Measurements from ENCODE around the gene SMAD4. TPM values are rescaled to one million over a fixed set of nuclear protein-coding genes. Genes with fewer than 3 reads are reported as not detected.

SMAD4 gene
- total RNA-seq, 1 donor from 2014 or later: 87.2 TPM

- H3K36me3 Mint-ChIP-seq (ENCODE audit: low read depth, unreplicated experiment): peaks cover 4% of the 10 kb centered on the region
- peaks cover 2% of the 10 kb centered on the region for H3K27me3 Mint-ChIP-seq (ENCODE audit: unreplicated experiment)
- DNase-seq (ENCODE audit: low spot score): no peak
- H3K4me1 Mint-ChIP-seq (ENCODE audit: unreplicated experiment): no peaks in the 10 kb centered on the region
- TF ChIP-seq CTCF (IDR thresholded peaks at IDR 0.05; ENCODE audit: unreplicated experiment): no peak
- H3K4me3 Mint-ChIP-seq (ENCODE audit: unreplicated experiment): no peak overlapping the region
- H3K9me3 Mint-ChIP-seq (ENCODE audit: unreplicated experiment): no peaks in the 10 kb centered on the region
- no peak overlapping the region for H3K27ac Mint-ChIP-seq (ENCODE audit: unreplicated experiment)
Measured at GRCh38 chr18:51011709-51012108, 18.3 kb upstream of the SMAD4 start.

GRCh38 chr18:51012441-51012840 is 17.6 kb upstream of the SMAD4 start:
- H3K27ac Mint-ChIP-seq (ENCODE audit: unreplicated experiment): no peak overlapping the region
- DNase-seq (ENCODE audit: low spot score): no peak

DNA sequence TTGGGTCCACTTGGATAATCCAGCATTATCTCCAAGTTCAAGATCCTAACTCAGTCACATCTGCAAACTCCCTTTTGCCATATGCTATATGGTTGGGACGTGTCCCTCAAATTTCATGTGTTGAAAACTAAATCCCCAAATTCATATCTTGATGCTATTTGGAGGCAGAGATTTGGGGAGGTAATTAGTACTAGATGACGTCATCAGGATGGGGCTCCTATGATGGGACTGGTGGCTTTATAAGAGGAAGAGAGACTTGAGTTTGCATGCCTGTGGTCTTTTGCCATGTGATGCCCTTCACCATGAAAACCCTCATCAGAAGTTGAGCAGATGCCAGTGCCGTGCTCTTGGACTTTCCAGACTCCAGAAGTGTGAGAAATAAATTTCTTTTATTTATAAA is 16.8 kb upstream of the SMAD4 start:
- Mint-ChIP-seq H3K9me3 (ENCODE audit: unreplicated experiment) (no peaks in the 10 kb centered on the region), H3K4me3 (ENCODE audit: unreplicated experiment) (no peak overlapping the region), H3K27me3 (ENCODE audit: unreplicated experiment) (peaks cover 2% of the 10 kb centered on the region), H3K27ac (ENCODE audit: unreplicated experiment) (no peak overlapping the region), H3K36me3 (ENCODE audit: low read depth, unreplicated experiment) (peaks cover 4% of the 10 kb centered on the region), H3K4me1 (ENCODE audit: unreplicated experiment) (no peaks in the 10 kb centered on the region)
- DNase-seq (ENCODE audit: low spot score): no peak
- no peak for TF ChIP-seq CTCF (IDR thresholded peaks at IDR 0.05; ENCODE audit: unreplicated experiment)

More at GRCh38 chr18:51012441-51012840, 17.6 kb upstream of the SMAD4 start:
- Mint-ChIP-seq H3K9me3 (ENCODE audit: unreplicated experiment) (no peaks in the 10 kb centered on the region), H3K4me1 (ENCODE audit: unreplicated experiment) (no peaks in the 10 kb centered on the region), H3K27me3 (ENCODE audit: unreplicated experiment) (peaks cover 2% of the 10 kb centered on the region), H3K4me3 (ENCODE audit: unreplicated experiment) (no peak overlapping the region), H3K36me3 (ENCODE audit: low read depth, unreplicated experiment) (peaks cover 4% of the 10 kb centered on the region)
- no peak for TF ChIP-seq CTCF (IDR thresholded peaks at IDR 0.05; ENCODE audit: unreplicated experiment)

DNA sequence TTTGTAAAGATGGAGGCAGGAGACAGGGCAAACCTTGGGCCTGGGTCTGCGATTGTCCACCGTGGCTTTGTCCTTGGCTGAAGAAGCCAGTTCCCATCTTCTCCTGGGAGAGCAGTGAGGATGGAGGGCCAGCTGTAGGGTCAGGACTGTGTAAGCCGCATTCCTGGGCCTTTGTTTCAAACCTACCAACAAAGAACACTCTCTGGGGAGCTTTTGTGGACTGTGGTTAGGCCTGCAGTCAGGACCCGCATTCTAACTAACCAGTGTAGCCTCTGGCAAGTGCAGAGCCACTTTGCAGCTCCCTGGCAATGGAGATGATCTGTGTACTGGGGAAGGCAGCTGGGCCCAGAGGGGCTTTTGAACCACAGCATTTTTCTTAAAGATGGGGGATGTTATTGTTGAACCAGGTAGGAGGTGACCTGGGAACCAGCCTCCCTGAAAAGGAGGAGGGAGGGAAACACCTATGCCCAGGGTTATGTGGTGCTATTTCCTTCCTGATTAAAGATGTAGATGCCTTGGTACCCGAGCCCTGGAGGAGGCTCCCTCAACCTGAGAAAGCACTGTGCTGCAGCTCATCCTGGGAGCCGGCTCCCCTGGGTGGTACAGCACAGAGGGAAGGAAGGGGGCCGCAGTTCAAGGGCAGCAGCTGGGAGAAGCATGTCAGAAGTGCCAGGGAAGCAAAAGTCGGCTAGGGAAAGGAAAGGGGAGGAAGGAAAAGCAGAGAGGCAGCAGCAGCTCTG is 12.7 kb upstream of the SMAD4 start:
- DNase-seq (ENCODE audit: low spot score): no peak
- no peaks in the 10 kb centered on the region for H3K36me3 Mint-ChIP-seq (ENCODE audit: low read depth, unreplicated experiment)
- no peak for TF ChIP-seq CTCF (IDR thresholded peaks at IDR 0.05; ENCODE audit: unreplicated experiment)
- no peak overlapping the region for H3K4me3 Mint-ChIP-seq (ENCODE audit: unreplicated experiment)
- no peak overlapping the region for H3K27ac Mint-ChIP-seq (ENCODE audit: unreplicated experiment)
- H3K9me3 Mint-ChIP-seq (ENCODE audit: unreplicated experiment): no peaks in the 10 kb centered on the region
- H3K4me1 Mint-ChIP-seq (ENCODE audit: unreplicated experiment): no peaks in the 10 kb centered on the region
- H3K27me3 Mint-ChIP-seq (ENCODE audit: unreplicated experiment): no peaks in the 10 kb centered on the region

- Mint-ChIP-seq H3K27me3 (ENCODE audit: unreplicated experiment) (no peaks in the 10 kb centered on the region), H3K4me1 (ENCODE audit: unreplicated experiment) (no peaks in the 10 kb centered on the region), H3K4me3 (ENCODE audit: unreplicated experiment) (no peak overlapping the region), H3K36me3 (ENCODE audit: low read depth, unreplicated experiment) (peaks cover 6% of the 10 kb centered on the region), H3K9me3 (ENCODE audit: unreplicated experiment) (no peaks in the 10 kb centered on the region), H3K27ac (ENCODE audit: unreplicated experiment) (no peak overlapping the region)
- TF ChIP-seq CTCF (IDR thresholded peaks at IDR 0.05; ENCODE audit: unreplicated experiment): no peak
- no peak for DNase-seq (ENCODE audit: low spot score)
Measured at GRCh38 chr18:51020536-51020935, 9.5 kb upstream of the SMAD4 start.
